HG03135 (cell line): Measurements from ENCODE around the gene CALY.

Experiments used
- ATAC-seq: cut with Tn5 transposase; IDR thresholded peaks from one replicate; pipeline ENCODE4 v1.9.1; 2021; ENCODE audit warnings: mild to moderate bottlenecking, moderate library complexity; ENCODE audit not compliant: unreplicated experiment

The CALY gene

DNA sequence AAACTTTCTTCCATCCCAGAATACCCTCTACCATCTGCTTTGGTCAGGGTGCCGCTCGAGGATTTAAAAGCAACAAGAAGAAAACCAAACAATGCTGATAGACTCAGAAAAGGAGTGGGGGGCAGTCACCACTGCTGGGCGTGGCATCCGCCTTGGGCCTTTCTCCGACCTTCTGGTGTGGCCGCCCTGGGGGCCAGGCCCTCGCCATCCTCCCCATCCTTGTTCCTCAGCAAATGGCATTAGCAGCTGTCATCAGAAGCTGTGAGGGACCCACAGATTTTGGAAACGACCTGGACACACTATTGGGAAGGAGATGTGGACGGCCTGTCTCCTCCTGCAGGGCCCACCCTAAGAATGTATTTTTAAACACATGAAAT lies 23.9 kb downstream of the CALY start:
- no peak for ATAC-seq

DNA sequence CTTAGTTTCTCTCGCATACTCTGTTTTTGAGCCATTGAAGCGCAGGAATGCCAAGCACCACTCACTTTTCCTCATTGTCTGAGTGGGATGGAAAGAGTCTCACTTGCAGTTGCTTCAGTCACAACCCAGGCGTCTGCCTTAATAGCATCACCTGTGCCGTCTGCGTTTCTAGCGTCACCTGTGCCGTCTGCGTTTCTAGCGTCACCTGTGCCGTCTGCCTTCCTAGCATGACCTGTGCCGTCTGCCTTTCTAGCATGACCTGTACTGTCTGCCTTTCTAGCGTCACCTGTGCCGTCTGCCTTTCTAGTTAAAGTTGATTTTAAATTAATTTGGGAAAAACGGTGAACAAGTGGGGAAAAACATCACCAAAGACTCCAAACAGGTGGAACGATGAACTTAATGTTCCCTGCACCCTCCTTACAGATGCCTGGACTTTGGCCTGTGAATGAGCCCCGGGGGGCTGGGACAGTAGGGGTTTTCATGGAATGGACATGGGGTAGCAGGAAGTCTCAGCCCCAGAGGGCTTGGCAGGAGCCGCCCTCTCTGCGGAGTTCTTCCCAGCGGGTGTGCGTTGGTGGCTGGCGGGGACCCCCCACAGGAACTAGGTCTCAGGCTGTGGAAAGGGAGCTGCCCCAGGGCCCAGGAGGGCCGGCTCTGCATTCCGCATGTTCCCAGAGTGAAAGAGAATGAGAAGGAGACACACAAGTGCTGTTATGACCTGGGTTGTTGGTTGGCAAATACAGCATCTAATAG lies 24.5 kb downstream of the CALY start:
- no peak for ATAC-seq

- no peak for ATAC-seq
Measured at GRCh38 chr10:133311570-133311969, 25.1 kb downstream of the CALY start.

- ATAC-seq: no peak
Measured at GRCh38 chr10:133310789-133311188, 25.9 kb downstream of the CALY start.

- no peak for ATAC-seq
Measured at GRCh38 chr10:133310399-133310755, 26.3 kb downstream of the CALY start.

DNA sequence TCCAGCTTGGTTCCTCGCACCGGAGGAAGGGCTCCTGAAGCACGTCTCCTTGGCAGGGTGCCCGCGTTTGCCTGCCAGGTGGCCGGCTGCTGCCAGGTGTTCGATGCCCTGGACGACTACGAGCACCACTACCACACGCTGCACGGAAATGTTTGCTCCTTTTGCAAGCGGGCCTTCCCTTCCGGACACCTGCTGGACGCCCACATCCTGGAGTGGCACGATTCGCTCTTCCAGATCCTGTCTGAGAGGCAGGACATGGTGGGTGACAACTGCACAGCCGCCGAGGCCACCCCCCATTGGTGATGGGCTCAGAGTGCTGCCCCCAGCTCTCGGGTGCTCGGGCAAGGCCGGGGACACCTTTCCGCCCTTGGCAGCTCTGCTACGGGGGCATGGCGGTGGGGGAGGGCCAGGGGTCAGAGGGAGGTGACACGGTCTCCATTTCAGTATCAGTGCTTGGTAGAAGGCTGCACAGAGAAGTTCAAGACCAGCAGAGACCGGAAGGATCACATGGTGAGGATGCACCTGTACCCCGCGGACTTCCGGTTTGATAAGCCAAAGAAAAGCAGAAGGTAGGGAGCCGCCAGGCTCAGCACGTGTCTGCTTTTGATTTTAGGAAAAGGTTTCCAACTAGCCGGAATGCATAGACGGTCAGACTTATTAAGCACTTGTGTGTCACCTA lies 26.8 kb downstream of the CALY start:
- ATAC-seq: no peak

GRCh38 chr10:133309100-133309719 lies 27.5 kb downstream of the CALY start:
- ATAC-seq: peak; percentile 74

DNA sequence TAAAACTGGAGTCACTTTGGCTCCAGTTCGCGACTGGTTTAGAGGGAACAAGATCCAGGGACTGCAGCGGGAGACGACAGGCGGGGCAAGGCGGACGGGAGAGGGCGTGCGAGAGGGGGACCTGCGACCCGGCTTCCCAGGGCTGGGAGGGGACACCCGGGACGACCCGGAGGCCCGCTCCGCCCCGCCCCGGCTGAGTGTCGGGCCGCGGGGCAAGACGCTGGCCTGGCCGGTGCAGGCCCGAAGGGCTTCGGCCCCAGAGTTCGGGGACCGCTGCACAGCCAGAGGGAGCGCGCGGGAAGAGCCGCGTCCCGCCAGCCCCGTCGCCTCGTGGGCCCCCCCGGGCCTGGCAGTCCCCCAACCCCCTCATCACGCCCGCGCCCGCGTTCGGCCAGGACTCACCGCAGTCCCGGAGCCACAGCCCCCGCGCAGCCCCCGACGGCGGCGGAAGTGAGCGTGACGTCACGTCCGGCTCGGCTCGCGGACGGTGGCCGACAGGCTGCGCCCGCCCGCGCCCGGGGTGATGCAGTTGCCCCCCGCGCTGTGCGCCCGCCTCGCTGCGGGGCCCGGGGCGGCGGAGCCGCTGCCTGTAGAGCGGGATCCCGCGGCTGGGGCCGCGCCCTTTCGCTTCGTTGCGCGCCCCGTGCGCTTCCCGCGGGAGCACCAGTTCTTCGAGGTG lies 28.1 kb downstream of the CALY start, which contains the start of the genes TUBGCP2 and ZNF511:
TSS of gene TUBGCP2 (minus strand) at position 452 of the 679 bp plus-strand sequence. CDS start 5,931 bp downstream, outside the sequence.
TSS of gene ZNF511 (plus strand) at position 494 of the 679 bp plus-strand sequence. CDS start at position 524, 30 bp downstream.
- ATAC-seq: peak; percentile 72

- peak; percentile 47 for ATAC-seq
Measured at GRCh38 chr10:133307776-133308420, 28.8 kb downstream of the CALY start.

- no peak for ATAC-seq
Measured at GRCh38 chr10:133306941-133307379, 29.7 kb downstream of the CALY start.

GRCh38 chr10:133306097-133306476 lies 30.6 kb downstream of the CALY start:
- no peak for ATAC-seq

GRCh38 chr10:133303206-133303605 lies 33.5 kb downstream of the CALY start:
- no peak for ATAC-seq

DNA sequence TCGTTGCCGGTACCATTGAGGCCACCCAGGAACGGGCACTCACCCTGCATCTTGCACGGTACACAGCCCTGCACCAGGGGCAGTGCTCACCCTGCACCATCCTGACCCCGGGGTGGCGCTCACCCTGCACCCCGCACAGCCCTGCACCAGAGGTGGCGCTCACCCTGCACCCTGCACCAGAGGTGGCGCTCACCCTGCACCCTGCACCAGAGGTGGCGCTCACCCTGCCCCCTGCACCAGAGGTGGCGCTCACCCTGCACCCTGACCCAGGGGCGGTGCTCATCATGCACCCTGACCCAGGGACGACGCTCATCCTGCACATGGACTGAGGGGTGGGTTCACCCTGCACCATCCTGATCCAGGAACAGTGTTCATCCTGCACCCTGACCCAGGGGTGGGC lies 34.5 kb downstream of the CALY start:
- ATAC-seq: no peak

DNA sequence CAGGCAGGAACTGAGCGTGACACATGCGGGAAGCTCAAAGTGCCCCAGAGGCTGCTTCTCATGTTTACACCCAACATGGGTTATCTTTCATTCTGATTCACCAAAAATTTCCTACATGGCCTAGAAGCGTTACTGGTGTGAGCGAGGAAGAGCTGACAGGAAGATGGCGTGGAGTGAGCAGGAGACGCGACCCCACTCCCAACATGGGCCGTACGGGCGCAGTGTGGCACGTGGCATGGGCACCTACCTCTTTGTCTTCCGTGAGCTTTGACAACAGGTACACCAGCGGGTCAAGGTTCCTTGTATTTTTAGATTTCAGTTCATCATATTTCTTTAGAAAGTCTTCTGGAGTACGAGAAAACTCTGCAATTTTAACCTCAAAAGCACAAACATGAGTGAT lies 37.0 kb downstream of the CALY start:
- no peak for ATAC-seq

- no peak for ATAC-seq
Measured at GRCh38 chr10:133299224-133299623, 37.5 kb downstream of the CALY start.

DNA sequence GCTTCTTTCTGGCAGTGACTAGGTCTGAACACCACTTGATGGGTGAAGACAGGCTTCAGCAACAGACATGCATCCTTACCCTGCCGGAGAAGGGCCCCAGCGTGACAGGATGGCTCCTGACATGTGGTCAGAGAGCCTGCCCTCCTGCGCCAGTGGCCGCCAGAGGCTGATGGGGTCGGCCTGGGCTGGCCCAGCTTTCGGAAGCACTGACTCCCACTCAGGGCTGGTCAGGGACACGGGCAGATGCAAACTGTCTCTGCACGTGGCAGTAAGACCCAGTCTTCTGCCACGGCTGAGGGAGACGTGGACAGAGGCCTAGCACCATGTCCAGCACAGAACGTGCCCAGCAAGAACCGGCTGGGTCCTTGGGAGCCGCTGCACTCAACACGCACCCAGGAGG lies 38.2 kb downstream of the CALY start:
- no peak for ATAC-seq

GRCh38 chr10:133297504-133297903 lies 39.2 kb downstream of the CALY start:
- no peak for ATAC-seq

DNA sequence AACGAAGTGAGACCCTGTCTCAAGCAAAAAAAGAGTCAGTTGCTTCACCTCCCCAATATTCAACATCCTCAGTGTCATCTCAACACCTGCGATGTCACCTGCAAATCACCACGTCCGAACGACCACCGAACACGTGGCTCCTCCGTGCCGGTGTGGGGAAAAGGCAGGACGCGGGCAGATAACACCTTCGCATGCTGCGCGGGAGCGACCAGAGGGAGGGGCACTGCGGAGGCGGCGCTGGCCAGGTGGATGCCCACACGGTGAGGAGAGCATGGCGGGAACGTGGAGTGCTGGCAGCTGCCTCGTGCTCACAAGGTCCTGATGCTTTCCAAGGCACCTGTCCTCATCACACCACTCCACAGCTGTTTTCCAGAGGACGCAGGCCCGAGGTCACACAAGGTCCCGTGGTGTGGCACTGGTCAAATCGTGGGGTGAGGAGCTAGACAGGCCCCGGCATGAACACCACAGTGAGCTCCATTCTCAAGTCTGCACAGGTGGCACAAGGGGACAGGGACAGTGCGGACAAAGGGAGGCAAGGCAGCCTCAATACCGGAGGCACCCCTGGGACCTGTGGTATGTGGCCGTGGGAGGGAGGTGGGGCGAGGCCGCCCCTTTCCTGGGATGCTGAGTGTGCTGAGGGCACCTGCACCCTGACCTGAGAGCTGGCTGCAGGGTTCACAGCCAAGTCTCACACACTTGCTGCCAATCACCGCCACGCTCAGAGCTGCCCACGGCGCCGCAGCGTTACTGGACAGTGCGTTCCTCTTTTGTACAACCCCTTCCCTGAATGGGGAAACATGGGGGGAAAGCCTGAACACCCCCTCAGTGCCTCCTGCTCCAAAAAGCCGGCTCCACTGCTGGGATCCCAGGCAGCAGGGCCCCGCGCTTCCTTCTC lies 41.0 kb downstream of the CALY start:
- ATAC-seq: no peak

DNA sequence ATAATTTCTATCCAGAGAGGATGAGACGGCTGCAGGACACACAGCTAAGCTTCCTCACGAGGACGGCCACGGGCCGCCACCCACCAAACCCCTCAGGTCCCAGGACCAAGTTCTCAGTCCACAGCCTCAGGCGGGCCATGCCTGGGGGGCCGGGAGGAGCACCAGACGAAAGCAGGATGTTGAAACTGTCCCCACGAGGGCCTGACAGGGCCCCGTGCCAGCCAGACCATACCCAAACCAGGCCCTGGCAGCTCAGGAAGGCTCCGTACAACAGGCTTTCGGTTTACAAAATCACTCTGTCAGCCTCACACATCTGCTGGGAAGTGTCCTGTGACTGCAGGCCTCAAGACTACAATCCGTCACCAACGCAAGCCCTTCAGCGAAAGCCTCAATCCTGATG lies 42.5 kb downstream of the CALY start:
- no peak for ATAC-seq

DNA sequence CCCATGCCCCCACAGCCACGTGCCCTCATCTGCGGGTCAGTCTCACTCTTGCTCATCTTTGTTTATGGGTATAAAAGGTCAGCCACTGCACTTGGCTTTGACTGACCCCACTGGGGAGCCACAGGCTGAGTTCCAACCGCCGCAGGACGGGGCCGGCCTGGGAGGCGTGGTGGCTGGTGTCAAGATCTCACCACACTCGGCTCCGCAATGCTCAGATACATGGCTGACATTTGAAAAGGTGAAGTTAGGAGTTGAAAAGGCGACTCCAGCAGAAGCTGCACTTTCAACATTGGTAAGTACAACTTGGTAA lies 42.9 kb downstream of the CALY start:
- no peak for ATAC-seq
